Measurements from ENCODE around the gene C11orf65.
"Not testable (repeated sequence)": the region's sequence is repeated elsewhere in the genome, so short reads cannot be mapped to it uniquely, and the experiment has no call there.

The C11orf65 gene

DNA sequence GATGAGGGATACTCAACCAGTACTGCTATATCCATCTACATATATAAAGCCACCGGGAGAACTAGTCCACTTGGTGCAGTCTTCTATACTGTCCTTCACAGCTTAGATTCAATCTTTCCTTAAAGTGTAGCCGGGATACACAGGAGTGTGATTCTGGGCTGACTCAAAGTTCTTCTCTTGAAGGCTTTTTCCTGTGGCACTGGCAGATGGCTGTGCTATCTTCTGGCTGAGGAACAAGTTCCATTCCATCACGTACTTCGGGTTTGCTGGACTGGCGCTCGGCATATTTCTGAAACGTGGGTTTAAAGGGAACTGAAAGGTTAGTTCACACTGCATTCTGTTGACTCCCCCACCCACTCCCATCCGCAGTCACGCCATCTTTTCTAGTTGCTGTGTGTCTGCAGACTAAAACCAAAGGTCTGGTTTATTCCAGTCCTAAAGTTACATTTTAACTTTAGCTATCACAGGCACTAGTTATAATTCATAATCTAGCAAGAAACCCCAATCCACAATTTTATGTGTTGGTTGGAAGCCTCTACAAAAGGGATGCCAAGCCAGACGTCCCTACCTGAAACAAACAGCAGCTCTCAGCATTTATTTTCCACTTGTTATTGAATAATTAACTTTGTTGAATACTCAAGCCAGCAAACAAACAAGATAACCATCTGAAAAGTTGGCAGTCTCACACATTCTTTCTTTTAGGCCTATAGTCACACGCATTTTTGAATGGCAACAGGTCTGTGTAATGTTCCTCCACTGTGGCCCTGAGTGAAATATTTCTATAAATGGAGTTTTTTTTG, 7.5 kb upstream of the C11orf65 start:
- DNase-seq (ENCODE audit: low read depth in 1 of 2, low spot score in 1 of 2), result no peak

- DNase-seq (ENCODE audit: low read depth in 1 of 2, low spot score in 1 of 2), result no peak
Measured at GRCh38 chr11:108472681-108473080, 5.4 kb upstream of the C11orf65 start.

- DNase-seq (ENCODE audit: low read depth in 1 of 2, low spot score in 1 of 2), result no peak
Measured at GRCh38 chr11:108468478-108468864, 1.1 kb upstream of the C11orf65 start.

DNA sequence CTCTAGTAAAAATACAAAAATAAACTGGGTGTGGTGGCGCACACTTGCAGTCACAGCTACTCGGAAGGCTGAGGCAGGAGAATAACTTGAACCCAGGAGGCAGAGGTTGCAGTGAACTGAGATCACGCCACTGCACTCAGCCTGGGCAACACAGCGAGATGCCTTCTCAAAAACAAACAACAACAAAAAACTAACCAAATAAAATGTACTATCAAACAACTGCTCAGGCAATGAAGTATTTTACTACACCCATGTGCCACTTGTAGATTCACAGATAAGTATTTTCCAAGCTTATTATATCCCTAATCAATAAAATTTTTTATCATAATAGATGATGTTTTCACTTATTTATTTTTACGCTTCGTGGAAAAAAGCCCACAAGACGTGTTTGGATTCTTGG, 924 bp downstream of the C11orf65 start:
- DNase-seq (ENCODE audit: low read depth in 1 of 2, low spot score in 1 of 2), result no peak

GRCh38 chr11:108453207-108453835, 14.0 kb downstream of the C11orf65 start:
- DNase-seq (ENCODE audit: low read depth in 1 of 2, low spot score in 1 of 2), result no peak

DNA sequence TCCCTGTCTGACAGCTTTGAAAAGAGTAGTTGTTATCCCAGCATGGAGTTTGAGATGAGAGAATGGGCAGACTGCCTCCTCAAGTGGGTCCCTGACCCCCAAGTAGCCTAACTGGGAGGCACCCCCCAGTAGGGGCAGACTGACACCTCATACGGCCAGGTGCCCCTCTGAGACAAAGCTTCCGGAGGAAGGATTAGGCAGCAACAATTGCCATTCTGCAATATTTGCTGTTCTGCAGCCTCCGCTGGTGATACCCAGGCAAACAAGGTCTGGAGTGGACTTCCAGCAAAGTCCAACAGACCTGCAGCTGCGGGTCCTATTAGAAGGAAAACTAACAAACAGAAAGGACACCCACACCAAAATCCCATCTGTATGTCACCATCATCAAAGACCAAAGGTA, 25.9 kb downstream of the C11orf65 start:
- DNase-seq (ENCODE audit: low read depth in 1 of 2, low spot score in 1 of 2), result not testable (repeated sequence)

GRCh38 chr11:108436594-108436993, 30.7 kb downstream of the C11orf65 start:
- DNase-seq (ENCODE audit: low read depth in 1 of 2, low spot score in 1 of 2), result no peak

DNA sequence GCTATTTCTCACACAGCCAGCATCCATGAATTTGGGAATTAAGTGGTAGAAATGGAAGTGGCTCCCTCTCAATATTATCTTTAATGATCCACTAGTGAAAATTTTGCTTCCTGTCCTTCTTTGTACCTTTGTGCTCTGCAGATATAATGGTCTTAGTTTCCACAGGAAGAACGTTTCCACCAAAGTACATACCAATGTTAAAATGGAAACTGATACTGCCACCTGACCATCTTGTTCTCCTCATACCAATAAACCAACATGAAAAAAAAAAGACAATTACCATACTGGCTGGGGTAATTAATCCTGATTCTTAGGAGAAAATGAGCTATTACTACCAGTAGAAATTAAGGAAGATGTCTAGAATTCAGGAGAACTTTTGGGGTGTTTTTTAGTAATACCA, 32.3 kb downstream of the C11orf65 start:
- no peak for DNase-seq (ENCODE audit: low read depth in 1 of 2, low spot score in 1 of 2)

DNA sequence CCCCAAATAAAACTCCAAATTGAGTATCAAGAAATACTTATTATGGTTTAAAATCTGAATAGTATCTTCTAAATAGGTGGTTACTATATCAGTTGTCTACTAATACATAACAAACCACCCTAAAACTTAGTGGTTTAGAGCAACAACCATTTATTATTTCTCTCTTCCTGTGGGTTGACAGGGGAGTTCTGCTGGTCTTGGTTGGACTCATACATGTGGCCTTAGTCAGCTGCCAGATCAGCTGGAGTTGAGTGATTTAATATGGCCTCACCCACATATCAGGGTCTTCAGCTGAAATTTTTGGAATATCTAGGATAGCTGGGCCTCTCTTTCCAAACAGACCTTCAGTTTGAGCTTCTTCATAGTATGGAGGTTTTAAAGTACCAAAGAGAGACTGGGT, 34.5 kb downstream of the C11orf65 start:
- DNase-seq (ENCODE audit: low read depth in 1 of 2, low spot score in 1 of 2), result no peak

DNA sequence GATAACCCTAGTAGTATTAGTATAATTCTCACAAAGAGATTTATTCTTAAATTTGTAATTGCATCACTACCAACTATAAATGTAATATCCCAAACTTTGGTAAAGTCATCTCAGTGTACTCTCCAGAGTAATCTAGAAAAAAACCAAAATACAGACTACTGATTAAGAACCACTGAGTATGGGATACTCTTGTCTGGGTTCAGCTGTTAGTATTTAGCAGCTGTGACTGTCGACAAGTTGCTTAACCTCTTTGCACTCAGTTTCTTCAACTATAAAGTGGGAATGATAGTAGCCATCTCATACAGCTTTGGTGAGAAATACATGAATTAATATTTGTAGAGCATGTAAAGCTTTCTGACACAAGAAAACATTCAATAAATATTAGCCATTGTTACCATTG, 35.3 kb downstream of the C11orf65 start:
- no peak for DNase-seq (ENCODE audit: low read depth in 1 of 2, low spot score in 1 of 2)

- no peak for DNase-seq (ENCODE audit: low read depth in 1 of 2, low spot score in 1 of 2)
Measured at GRCh38 chr11:108431370-108431769, 36.0 kb downstream of the C11orf65 start.

DNA sequence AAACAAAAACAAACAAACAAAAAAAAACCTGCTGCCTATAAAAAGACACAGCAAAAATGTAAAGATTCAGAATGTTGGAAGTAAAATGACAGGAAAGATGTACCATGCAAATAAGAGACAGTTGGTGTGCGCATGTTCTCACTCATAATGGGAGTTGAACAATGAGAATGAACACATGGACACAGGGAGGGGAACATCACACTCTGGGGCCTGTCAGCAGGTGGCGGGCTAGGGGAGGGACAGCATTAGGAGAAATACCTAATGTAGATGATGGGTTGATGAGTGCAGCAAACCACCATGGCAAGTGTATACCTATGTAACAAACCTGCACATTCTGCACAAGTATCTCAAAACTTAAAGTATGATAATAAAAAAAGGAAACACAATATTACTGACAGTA, 49.8 kb downstream of the C11orf65 start:
- not testable (repeated sequence) for DNase-seq (ENCODE audit: low read depth in 1 of 2, low spot score in 1 of 2)

DNA sequence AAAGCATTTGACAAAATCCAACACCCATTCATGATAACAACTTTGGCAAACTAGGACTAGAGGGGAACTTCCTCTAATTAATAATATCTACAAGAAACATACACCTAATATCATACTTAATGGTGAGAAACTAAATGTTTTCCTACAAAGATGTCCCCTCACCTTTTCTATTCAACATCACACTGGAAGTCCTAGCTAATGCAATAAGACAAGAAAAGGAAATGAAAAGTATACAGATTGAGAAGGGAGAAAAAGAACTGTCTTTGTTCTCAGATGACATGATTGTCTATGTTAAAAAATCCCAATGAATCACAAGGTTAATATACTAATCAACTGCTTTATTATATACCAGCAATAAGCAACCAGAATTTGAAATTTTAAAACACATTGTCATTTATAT, 52.4 kb downstream of the C11orf65 start:
- no peak for DNase-seq (ENCODE audit: low read depth in 1 of 2, low spot score in 1 of 2)

- DNase-seq (ENCODE audit: low read depth in 1 of 2, low spot score in 1 of 2), result no peak
Measured at GRCh38 chr11:108405706-108406105, 61.6 kb downstream of the C11orf65 start.

DNA sequence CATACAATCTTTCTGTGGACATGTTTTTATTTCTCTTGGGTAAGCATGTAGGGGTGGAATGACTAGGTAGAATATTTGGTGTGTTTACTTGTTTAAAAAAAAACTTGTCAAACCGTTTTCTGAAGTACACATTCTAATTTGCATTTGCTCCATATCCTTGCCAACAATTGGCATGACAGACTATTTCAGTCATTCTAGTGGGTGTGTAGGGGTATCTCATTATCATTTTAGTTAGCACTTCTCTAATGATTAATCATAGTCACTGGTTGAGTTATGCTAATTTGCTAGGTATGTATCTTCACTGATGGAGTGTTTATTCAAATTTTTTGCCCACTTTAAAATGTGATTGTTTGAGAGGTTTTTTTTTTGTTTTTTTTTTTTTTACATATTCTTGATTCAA, 64.3 kb downstream of the C11orf65 start:
- no peak for DNase-seq (ENCODE audit: low read depth in 1 of 2, low spot score in 1 of 2)

- DNase-seq (ENCODE audit: low read depth in 1 of 2, low spot score in 1 of 2), result no peak
Measured at GRCh38 chr11:108402241-108402640, 65.1 kb downstream of the C11orf65 start.

GRCh38 chr11:108398439-108398838, 68.9 kb downstream of the C11orf65 start:
- no peak for DNase-seq (ENCODE audit: low read depth in 1 of 2, low spot score in 1 of 2)

GRCh38 chr11:108396672-108397071, 70.7 kb downstream of the C11orf65 start:
- DNase-seq (ENCODE audit: low read depth in 1 of 2, low spot score in 1 of 2), result not testable (repeated sequence)

DNA sequence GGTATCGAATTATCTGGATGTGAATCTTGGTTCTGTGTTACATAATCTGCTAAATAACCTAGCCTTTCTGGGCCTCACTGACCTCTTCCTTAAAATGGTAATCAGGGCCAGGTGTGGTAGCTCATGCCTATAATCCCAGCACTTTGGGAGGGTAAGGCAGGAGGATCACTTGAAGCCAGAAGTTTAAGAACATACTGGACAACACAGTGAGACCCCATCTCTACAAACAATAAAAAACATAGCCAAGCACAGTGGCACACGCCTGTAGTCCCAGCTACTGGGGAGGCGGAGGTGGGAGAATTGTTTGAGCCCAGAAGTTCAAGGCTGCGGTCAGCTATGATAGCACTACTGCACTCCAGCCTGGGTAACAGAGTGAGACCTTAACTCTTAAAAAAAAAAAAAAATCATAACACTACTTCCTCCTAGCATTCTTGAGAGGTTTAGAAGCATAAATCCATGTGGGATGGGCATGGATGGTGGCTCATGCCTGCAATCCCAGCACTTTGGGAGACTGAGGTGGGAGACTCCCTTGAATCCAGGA, 72.5 kb downstream of the C11orf65 start:
- no peak for DNase-seq (ENCODE audit: low read depth in 1 of 2, low spot score in 1 of 2)

GRCh38 chr11:108393046-108393445, 74.3 kb downstream of the C11orf65 start:
- DNase-seq (ENCODE audit: low read depth in 1 of 2, low spot score in 1 of 2), result no peak

DNA sequence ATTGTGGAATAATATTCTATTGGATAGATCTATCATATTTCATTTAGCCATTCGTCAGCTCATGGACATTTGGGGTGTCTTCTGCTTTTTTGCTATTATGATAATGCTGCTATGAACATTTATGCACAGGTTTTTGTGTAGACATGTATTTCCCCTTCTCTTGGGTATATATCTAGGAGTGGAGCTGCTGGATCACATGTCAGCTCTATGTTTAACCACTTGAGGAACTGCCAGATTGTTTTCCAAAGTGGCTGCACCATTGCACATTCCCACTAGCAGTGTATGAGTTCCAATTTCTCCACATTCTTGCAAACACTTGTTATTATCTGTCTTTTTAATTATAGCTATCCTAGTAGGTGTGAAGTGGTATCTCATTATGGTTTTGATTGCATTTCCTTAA, 75.0 kb downstream of the C11orf65 start:
- no peak for DNase-seq (ENCODE audit: low read depth in 1 of 2, low spot score in 1 of 2)

DNA sequence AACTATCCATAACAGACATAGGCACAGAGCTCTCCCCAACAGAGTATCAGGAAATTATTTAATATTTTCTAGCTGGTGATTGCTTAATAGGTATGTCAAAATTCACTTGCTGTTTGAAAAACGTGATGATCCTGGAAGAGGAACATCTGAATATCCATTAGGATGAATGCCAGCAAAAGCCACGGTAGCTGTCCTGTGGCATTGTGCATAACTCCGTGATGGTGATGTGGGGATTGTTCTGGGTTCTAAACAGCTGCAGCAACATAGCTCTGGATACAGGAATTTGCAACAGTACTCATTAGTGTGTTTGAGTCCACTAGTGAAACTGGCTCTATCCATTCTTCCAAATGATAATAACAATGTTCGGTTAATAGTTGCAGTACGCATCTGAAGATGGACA, 78.8 kb downstream of the C11orf65 start:
- DNase-seq (ENCODE audit: low read depth in 1 of 2, low spot score in 1 of 2), result no peak

DNA sequence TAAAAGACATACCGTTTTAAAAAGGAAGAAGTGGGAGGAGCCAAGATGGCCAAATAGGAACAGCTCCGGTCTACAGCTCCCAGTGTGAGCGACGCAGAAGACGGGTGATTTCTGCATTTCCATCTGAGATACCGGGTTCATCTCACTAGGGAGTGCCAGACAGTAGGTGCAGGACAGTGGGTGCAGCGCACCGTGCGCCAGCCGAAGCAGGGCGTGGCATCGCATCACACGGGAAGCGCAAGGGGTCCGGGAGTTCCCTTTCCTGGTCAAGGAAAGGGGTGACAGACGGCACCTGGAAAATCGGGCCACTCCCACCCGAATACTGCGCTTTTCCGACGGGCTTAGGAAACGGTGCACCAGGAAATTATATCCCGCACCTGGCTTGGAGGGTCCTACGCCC, 93.8 kb downstream of the C11orf65 start:
- not testable (repeated sequence) for DNase-seq (ENCODE audit: low read depth in 1 of 2, low spot score in 1 of 2)
